ENCODE data around the gene NUP98.

- no peak for TF ChIP-seq POLR2AphosphoS5 (IDR thresholded peaks at IDR 0.05; ENCODE audit: low read depth, low read length)
- TF ChIP-seq POLR2A (IDR thresholded peaks at IDR 0.05; ENCODE audit: low read depth, low read length): no peak
- no peak for TF ChIP-seq TAF1 (IDR thresholded peaks at IDR 0.05; ENCODE audit: low read depth, low read length)
- no peak for TF ChIP-seq POU2F2 (IDR thresholded peaks at IDR 0.05; ENCODE audit: low read depth, low read length)
- TF ChIP-seq SPI1 (IDR thresholded peaks at IDR 0.05; ENCODE audit: low read depth, low read length): no peak
- TF ChIP-seq PAX5 (IDR thresholded peaks at IDR 0.05; ENCODE audit: insufficient read depth, low read length, severe bottlenecking): no peak
Measured at GRCh38 chr11:3644817-3645235, 152.5 kb downstream of the NUP98 start, which contains the start of gene ART1.

Data from GM12891 (cell line).